GM18519 (cell line): Measurements from ENCODE around the gene FAM98C.
"Not testable (repeated sequence)": the region's sequence is repeated elsewhere in the genome, so short reads cannot be mapped to it uniquely, and the experiment has no call there.

Source experiments
- ATAC-seq: cut with Tn5 transposase; IDR thresholded peaks from one replicate; pipeline ENCODE4 v1.9.1; 2021; ENCODE audit warnings: mild to moderate bottlenecking, moderate library complexity; ENCODE audit not compliant: unreplicated experiment, low FRiP score

The FAM98C gene

GRCh38 chr19:38402967-38403674 is at the start of gene FAM98C:
TSS of gene FAM98C (plus strand) at chr19:38403093. CDS start at chr19:38403154, 61 bp downstream.
- peak; percentile 83 for ATAC-seq

- no peak for ATAC-seq
Measured at GRCh38 chr19:38355728-38356725, 46.9 kb upstream of the FAM98C start.

GRCh38 chr19:38358071-38358470 is 44.8 kb upstream of the FAM98C start:
- no peak for ATAC-seq

- ATAC-seq = no peak
Measured at GRCh38 chr19:38359242-38360021, 43.5 kb upstream of the FAM98C start.

GRCh38 chr19:38360351-38360750 is 42.5 kb upstream of the FAM98C start:
- ATAC-seq = no peak

GRCh38 chr19:38360839-38361631 is 41.9 kb upstream of the FAM98C start:
- ATAC-seq = no peak

GRCh38 chr19:38361633-38362075 is 41.2 kb upstream of the FAM98C start:
- ATAC-seq = no peak

- ATAC-seq = no peak
Measured at GRCh38 chr19:38362076-38362945, 40.6 kb upstream of the FAM98C start.

GRCh38 chr19:38362946-38363688 is 39.8 kb upstream of the FAM98C start:
- ATAC-seq = not testable (repeated sequence)

- ATAC-seq = no peak
Measured at GRCh38 chr19:38367041-38367440, 35.9 kb upstream of the FAM98C start.

- ATAC-seq = no peak
Measured at GRCh38 chr19:38369584-38369983, 33.3 kb upstream of the FAM98C start.

GRCh38 chr19:38370299-38370698 is 32.6 kb upstream of the FAM98C start:
- ATAC-seq = no peak

GRCh38 chr19:38371081-38371480 is 31.8 kb upstream of the FAM98C start:
- no peak for ATAC-seq

GRCh38 chr19:38373907-38374331 is 29.0 kb upstream of the FAM98C start:
- no peak for ATAC-seq

- peak; percentile 79 for ATAC-seq
Measured at GRCh38 chr19:38374332-38375097, 28.4 kb upstream of the FAM98C start, which contains the start of gene PSMD8. TSS of gene PSMD8 (plus strand) at chr19:38374571. CDS start at chr19:38374602, 31 bp downstream.

- ATAC-seq = no peak
Measured at GRCh38 chr19:38375098-38375493, 27.8 kb upstream of the FAM98C start.

- ATAC-seq = no peak
Measured at GRCh38 chr19:38375748-38376147, 27.1 kb upstream of the FAM98C start.
